Measurements from ENCODE around the gene ABCA2. TPM values are rescaled to one million over a fixed set of nuclear protein-coding genes. Genes with fewer than 3 reads are reported as not detected.

ABCA2 gene
- total RNA-seq, 1 experiment from 2014 or later: 10.4 TPM

GRCh38 chr9:136963751-136964150 lies 64.3 kb downstream of the ABCA2 start:
- no peak for DNase-seq
- Histone ChIP-seq H3K36me3 (replicated peaks; ENCODE audit: control insufficient read depth, insufficient read depth, low read length) (no peaks in the 10 kb centered on the region), H3K4me3 (ENCODE audit: insufficient read depth, low read depth, low read length) (no peak overlapping the region), H3K27me3 (ENCODE audit: control insufficient read depth, insufficient read depth, low read length) (no peaks in the 10 kb centered on the region)

- Histone ChIP-seq H3K27me3 (ENCODE audit: control insufficient read depth, insufficient read depth, low read length) (no peaks in the 10 kb centered on the region), H3K36me3 (replicated peaks; ENCODE audit: control insufficient read depth, insufficient read depth, low read length) (no peaks in the 10 kb centered on the region), H3K4me3 (ENCODE audit: insufficient read depth, low read depth, low read length) (no peak overlapping the region)
- DNase-seq: no peak
Observed at GRCh38 chr9:136963341-136963740, 64.7 kb downstream of the ABCA2 start.

- Histone ChIP-seq H3K4me3 (ENCODE audit: insufficient read depth, low read depth, low read length) (no peak overlapping the region), H3K27me3 (ENCODE audit: control insufficient read depth, insufficient read depth, low read length) (no peaks in the 10 kb centered on the region), H3K36me3 (replicated peaks; ENCODE audit: control insufficient read depth, insufficient read depth, low read length) (no peaks in the 10 kb centered on the region)
- no peak for DNase-seq
Observed at GRCh38 chr9:136962701-136963248, 65.3 kb downstream of the ABCA2 start.

GRCh38 chr9:136962163-136962562 lies 65.9 kb downstream of the ABCA2 start:
- DNase-seq: no peak
- Histone ChIP-seq H3K4me3 (ENCODE audit: insufficient read depth, low read depth, low read length) (no peak overlapping the region), H3K36me3 (replicated peaks; ENCODE audit: control insufficient read depth, insufficient read depth, low read length) (no peaks in the 10 kb centered on the region), H3K27me3 (ENCODE audit: control insufficient read depth, insufficient read depth, low read length) (no peaks in the 10 kb centered on the region)

- H3K36me3 ChIP-seq (replicated peaks; ENCODE audit: control insufficient read depth, insufficient read depth, low read length): no peaks in the 10 kb centered on the region
- DNase-seq: no peak
- H3K4me3 ChIP-seq (ENCODE audit: insufficient read depth, low read depth, low read length): no peak overlapping the region
- no peaks in the 10 kb centered on the region for H3K27me3 ChIP-seq (ENCODE audit: control insufficient read depth, insufficient read depth, low read length)
Observed at GRCh38 chr9:136961279-136962065, 66.6 kb downstream of the ABCA2 start.

GRCh38 chr9:136960938-136961275 lies 67.1 kb downstream of the ABCA2 start:
- H3K4me3 ChIP-seq (ENCODE audit: insufficient read depth, low read depth, low read length): no peak overlapping the region
- H3K36me3 ChIP-seq (replicated peaks; ENCODE audit: control insufficient read depth, insufficient read depth, low read length): no peaks in the 10 kb centered on the region
- DNase-seq: no peak
- H3K27me3 ChIP-seq (ENCODE audit: control insufficient read depth, insufficient read depth, low read length): no peaks in the 10 kb centered on the region

- no peak overlapping the region for H3K4me3 ChIP-seq (ENCODE audit: insufficient read depth, low read depth, low read length)
- H3K36me3 ChIP-seq (replicated peaks; ENCODE audit: control insufficient read depth, insufficient read depth, low read length): no peaks in the 10 kb centered on the region
- no peak for DNase-seq
- H3K27me3 ChIP-seq (ENCODE audit: control insufficient read depth, insufficient read depth, low read length): no peaks in the 10 kb centered on the region
Observed at GRCh38 chr9:136960212-136960937, 67.7 kb downstream of the ABCA2 start.

- no peaks in the 10 kb centered on the region for H3K36me3 ChIP-seq (replicated peaks; ENCODE audit: control insufficient read depth, insufficient read depth, low read length)
- H3K4me3 ChIP-seq (ENCODE audit: insufficient read depth, low read depth, low read length): no peak overlapping the region
- H3K27me3 ChIP-seq (ENCODE audit: control insufficient read depth, insufficient read depth, low read length): no peaks in the 10 kb centered on the region
- no peak for DNase-seq
Observed at GRCh38 chr9:136958898-136959850, 68.9 kb downstream of the ABCA2 start.

- Histone ChIP-seq H3K27me3 (ENCODE audit: control insufficient read depth, insufficient read depth, low read length) (no peaks in the 10 kb centered on the region), H3K36me3 (replicated peaks; ENCODE audit: control insufficient read depth, insufficient read depth, low read length) (no peaks in the 10 kb centered on the region), H3K4me3 (ENCODE audit: insufficient read depth, low read depth, low read length) (no peak overlapping the region)
- DNase-seq: no peak
Observed at GRCh38 chr9:136958473-136958872, 69.6 kb downstream of the ABCA2 start.

GRCh38 chr9:136957901-136958300 lies 70.1 kb downstream of the ABCA2 start:
- H3K36me3 ChIP-seq (replicated peaks; ENCODE audit: control insufficient read depth, insufficient read depth, low read length): no peaks in the 10 kb centered on the region
- DNase-seq: no peak
- no peaks in the 10 kb centered on the region for H3K27me3 ChIP-seq (ENCODE audit: control insufficient read depth, insufficient read depth, low read length)
- no peak overlapping the region for H3K4me3 ChIP-seq (ENCODE audit: insufficient read depth, low read depth, low read length)

GRCh38 chr9:136957461-136957860 lies 70.6 kb downstream of the ABCA2 start:
- Histone ChIP-seq H3K27me3 (ENCODE audit: control insufficient read depth, insufficient read depth, low read length) (no peaks in the 10 kb centered on the region), H3K4me3 (ENCODE audit: insufficient read depth, low read depth, low read length) (no peak overlapping the region), H3K36me3 (replicated peaks; ENCODE audit: control insufficient read depth, insufficient read depth, low read length) (no peaks in the 10 kb centered on the region)
- no peak for DNase-seq

Other genes starting within 250 kb of the ABCA2 start
- gene TMEM141, start 236.9 kb downstream of the ABCA2 start, total RNA-seq (2014; rRNA removed; shearing (Covaris generic)): 73.9 and 80.6 TPM in 2 replicates
- gene CCDC183, start 231.9 kb downstream of the ABCA2 start, total RNA-seq (2014; rRNA removed; shearing (Covaris generic)): 0.66 and 0.85 TPM in 2 replicates
- gene RABL6, start 220.3 kb downstream of the ABCA2 start, total RNA-seq (2014; rRNA removed; shearing (Covaris generic)): 150 TPM in 2 replicates
- gene AJM1, start 185.8 kb downstream of the ABCA2 start, total RNA-seq (2014; rRNA removed; shearing (Covaris generic)): 0.14 and 0.52 TPM in 2 replicates
- gene PHPT1, start 178.8 kb downstream of the ABCA2 start, total RNA-seq (2014; rRNA removed; shearing (Covaris generic)): 68.2 and 75.5 TPM in 2 replicates
- gene MAMDC4, start 175.9 kb downstream of the ABCA2 start, total RNA-seq (2014; rRNA removed; shearing (Covaris generic)): 1.2 and 3.0 TPM in 2 replicates
- gene EDF1, start 161.9 kb downstream of the ABCA2 start, total RNA-seq (2014; rRNA removed; shearing (Covaris generic)): 213 and 240 TPM in 2 replicates
- 40.9 and 48.6 TPM in 2 replicates for gene TRAF2, start 141.7 kb downstream of the ABCA2 start, total RNA-seq (2014; rRNA removed; shearing (Covaris generic))
- 97.5 and 105 TPM in 2 replicates for gene FBXW5, start 83.5 kb downstream of the ABCA2 start, total RNA-seq (2014; rRNA removed; shearing (Covaris generic))
- gene C8G, start 83.0 kb downstream of the ABCA2 start, total RNA-seq (2014; rRNA removed; shearing (Covaris generic)): not detected in 2 replicates
- 0.38 and 2.9 TPM in 2 replicates for gene LCN12, start 76.0 kb downstream of the ABCA2 start, total RNA-seq (2014; rRNA removed; shearing (Covaris generic))
- 1.3 and 2.0 TPM in 2 replicates for gene PTGDS, start 50.7 kb downstream of the ABCA2 start, total RNA-seq (2014; rRNA removed; shearing (Covaris generic))
- gene LCNL1, start 45.2 kb downstream of the ABCA2 start, total RNA-seq (2014; rRNA removed; shearing (Covaris generic)): 0.21 and 0.33 TPM in 2 replicates
- 45.7 and 53.2 TPM in 2 replicates for gene PAXX, start 35.8 kb downstream of the ABCA2 start, total RNA-seq (2014; rRNA removed; shearing (Covaris generic))
- gene CLIC3, start 31.7 kb downstream of the ABCA2 start, total RNA-seq (2014; rRNA removed; shearing (Covaris generic)): not detected in 2 replicates
- gene FUT7, start 3.9 kb upstream of the ABCA2 start, total RNA-seq (2014; rRNA removed; shearing (Covaris generic)): not detected in 2 replicates
- gene NPDC1, start 17.9 kb upstream of the ABCA2 start, total RNA-seq (2014; rRNA removed; shearing (Covaris generic)): 10.1 and 25.1 TPM in 2 replicates
- gene ENTPD2, start 25.8 kb upstream of the ABCA2 start, total RNA-seq (2014; rRNA removed; shearing (Covaris generic)): not detected in 2 replicates
- 59.7 and 59.9 TPM in 2 replicates for gene SAPCD2, start 42.3 kb upstream of the ABCA2 start, total RNA-seq (2014; rRNA removed; shearing (Covaris generic))
- 9.0 and 14.9 TPM in 2 replicates for gene UAP1L1, start 49.3 kb upstream of the ABCA2 start, total RNA-seq (2014; rRNA removed; shearing (Covaris generic))
- 70.5 and 70.9 TPM in 2 replicates for gene MAN1B1, start 58.7 kb upstream of the ABCA2 start, total RNA-seq (2014; rRNA removed; shearing (Covaris generic))
- 15.8 and 18.2 TPM in 2 replicates for gene DPP7, start 86.5 kb upstream of the ABCA2 start, total RNA-seq (2014; rRNA removed; shearing (Covaris generic))
- gene GRIN1, start 110.9 kb upstream of the ABCA2 start, total RNA-seq (2014; rRNA removed; shearing (Covaris generic)): 0.33 and 0.52 TPM in 2 replicates
- gene LRRC26, start 141.8 kb upstream of the ABCA2 start, total RNA-seq (2014; rRNA removed; shearing (Covaris generic)): 0.59 and 0.67 TPM in 2 replicates
- not detected in 2 replicates for gene TMEM210, start 143.8 kb upstream of the ABCA2 start, total RNA-seq (2014; rRNA removed; shearing (Covaris generic))
- 26.2 and 37.0 TPM in 2 replicates for gene ANAPC2, start 160.3 kb upstream of the ABCA2 start, total RNA-seq (2014; rRNA removed; shearing (Covaris generic))
- 109 and 143 TPM in 2 replicates for gene SSNA1, start 160.4 kb upstream of the ABCA2 start, total RNA-seq (2014; rRNA removed; shearing (Covaris generic))
- gene TPRN, start 172.5 kb upstream of the ABCA2 start, total RNA-seq (2014; rRNA removed; shearing (Covaris generic)): 19.3 and 23.3 TPM in 2 replicates
- 59.1 and 62.3 TPM in 2 replicates for gene TMEM203, start 177.4 kb upstream of the ABCA2 start, total RNA-seq (2014; rRNA removed; shearing (Covaris generic))
- 22.2 and 22.7 TPM in 2 replicates for gene NDOR1, start 177.5 kb upstream of the ABCA2 start, total RNA-seq (2014; rRNA removed; shearing (Covaris generic))
- 1.0 TPM in 2 replicates for gene RNF208, start 194.0 kb upstream of the ABCA2 start, total RNA-seq (2014; rRNA removed; shearing (Covaris generic))
- gene CYSRT1, start 196.9 kb upstream of the ABCA2 start, total RNA-seq (2014; rRNA removed; shearing (Covaris generic)): 0.83 and 2.9 TPM in 2 replicates
- not detected in 2 replicates for gene RNF224, start 199.3 kb upstream of the ABCA2 start, total RNA-seq (2014; rRNA removed; shearing (Covaris generic))
- gene SLC34A3, start 202.7 kb upstream of the ABCA2 start, total RNA-seq (2014; rRNA removed; shearing (Covaris generic)): 0.03 TPM in 1 of 2 replicates, not detected in the other
- 238 and 257 TPM in 2 replicates for gene TUBB4B, start 213.1 kb upstream of the ABCA2 start, total RNA-seq (2014; rRNA removed; shearing (Covaris generic))
- not detected in 2 replicates for gene STPG3, start 223.0 kb upstream of the ABCA2 start, total RNA-seq (2014; rRNA removed; shearing (Covaris generic))
- gene NELFB, start 227.1 kb upstream of the ABCA2 start, total RNA-seq (2014; rRNA removed; shearing (Covaris generic)): 112 and 121 TPM in 2 replicates
- 21.3 and 23.2 TPM in 2 replicates for gene TOR4A, start 249.5 kb upstream of the ABCA2 start, total RNA-seq (2014; rRNA removed; shearing (Covaris generic))

All from H7 (cell line).